Measurements from ENCODE around the gene KCNK4.

The KCNK4 gene

DNA sequence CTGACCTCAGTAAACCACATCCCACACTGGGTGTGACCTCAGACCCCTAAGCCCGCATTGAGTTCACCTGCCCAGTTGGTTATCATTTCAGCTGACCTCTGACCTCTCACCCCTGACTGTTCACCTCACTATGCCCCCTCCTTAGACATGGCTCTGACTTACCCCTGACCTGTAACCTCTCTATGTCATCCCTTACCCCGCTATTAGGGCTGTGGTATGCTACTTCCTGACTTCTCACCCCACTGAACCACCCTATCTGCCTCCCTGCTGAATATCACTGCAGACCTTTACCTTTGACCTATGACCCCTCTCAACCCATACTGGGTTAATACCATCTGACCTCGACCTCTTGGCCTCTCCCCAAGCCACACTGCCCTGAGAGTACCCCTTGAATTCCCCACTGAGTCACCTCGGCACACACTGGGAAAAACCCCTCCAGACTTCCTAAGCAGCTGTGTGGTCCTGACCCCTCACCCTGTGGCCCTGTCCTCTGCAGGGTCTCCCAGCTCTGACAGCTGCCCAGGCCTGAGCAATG, 31.5 kb upstream of the KCNK4 start:
- FAIRE-seq (no peak), DNase-seq (ENCODE audit: insufficient read length, low spot score) (no peak)
- TF ChIP-seq POLR2A (IDR thresholded peaks at IDR 0.05; ENCODE audit: low read depth, low read length), result no peak

GRCh38 chr11:64260147-64260708, 30.9 kb upstream of the KCNK4 start:
- no peak for DNase-seq (ENCODE audit: insufficient read length, low spot score)
- no peak for FAIRE-seq
- TF ChIP-seq POLR2A (IDR thresholded peaks at IDR 0.05; ENCODE audit: low read depth, low read length), result no peak

DNA sequence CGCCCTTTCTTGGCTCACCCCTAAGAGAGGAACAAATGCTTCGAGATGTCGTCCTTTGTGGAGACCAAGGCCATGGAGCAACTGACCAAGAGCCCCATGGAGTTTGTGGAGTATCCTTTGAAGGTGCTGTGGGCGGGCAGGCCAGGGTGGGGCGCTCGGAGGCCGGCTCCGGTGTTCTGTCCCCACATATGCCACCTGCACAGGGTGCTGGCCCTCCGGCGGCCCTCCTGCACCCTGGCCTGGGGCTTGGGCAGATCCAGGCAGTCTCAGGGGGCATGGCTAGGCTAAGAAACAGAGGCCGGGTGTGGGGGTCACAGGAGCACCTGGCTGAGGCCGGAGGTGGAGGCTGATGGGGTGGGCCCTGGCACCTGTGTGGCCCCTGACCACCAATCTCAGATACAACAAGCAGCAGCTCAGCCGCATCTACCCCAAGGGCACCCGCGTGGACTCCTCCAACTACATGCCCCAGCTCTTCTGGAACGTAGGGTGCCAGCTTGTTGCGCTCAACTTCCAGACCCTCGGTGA, 29.5 kb upstream of the KCNK4 start:
- no peak for TF ChIP-seq POLR2A (IDR thresholded peaks at IDR 0.05; ENCODE audit: low read depth, low read length)
- FAIRE-seq, result no peak
- DNase-seq (ENCODE audit: insufficient read length, low spot score), result no peak

DNA sequence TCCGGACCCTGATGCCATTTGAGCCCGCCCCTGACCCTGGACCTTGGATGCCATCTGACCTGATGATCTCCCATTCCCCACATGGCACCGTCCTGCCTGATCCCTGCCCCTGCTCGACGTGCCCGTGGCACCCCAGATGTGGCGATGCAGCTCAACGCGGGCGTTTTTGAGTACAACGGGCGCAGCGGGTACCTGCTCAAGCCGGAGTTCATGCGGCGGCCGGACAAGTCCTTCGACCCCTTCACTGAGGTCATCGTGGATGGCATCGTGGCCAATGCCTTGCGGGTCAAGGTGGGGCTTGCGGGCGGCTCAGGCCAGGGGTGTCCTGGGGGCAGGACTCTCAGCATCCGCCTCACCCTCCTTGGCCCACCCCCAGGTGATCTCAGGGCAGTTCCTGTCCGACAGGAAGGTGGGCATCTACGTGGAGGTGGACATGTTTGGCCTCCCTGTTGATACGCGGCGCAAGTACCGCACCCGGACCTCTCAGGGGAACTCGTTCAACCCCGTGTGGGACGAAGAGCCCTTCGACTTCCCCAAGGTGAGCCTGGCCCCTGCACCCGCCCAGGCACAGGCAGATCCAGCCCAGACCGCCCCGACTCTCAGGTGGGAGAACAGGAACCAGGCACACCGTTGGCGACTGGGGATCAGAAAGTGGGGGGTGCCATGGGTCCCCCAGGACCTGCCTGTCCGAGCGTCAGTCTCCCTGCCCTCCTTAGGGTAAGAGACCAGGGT, 28.7 kb upstream of the KCNK4 start:
- TF ChIP-seq POLR2A (IDR thresholded peaks at IDR 0.05; ENCODE audit: low read depth, low read length), result no peak
- no peak for DNase-seq (ENCODE audit: insufficient read length, low spot score)
- FAIRE-seq, result no peak

DNA sequence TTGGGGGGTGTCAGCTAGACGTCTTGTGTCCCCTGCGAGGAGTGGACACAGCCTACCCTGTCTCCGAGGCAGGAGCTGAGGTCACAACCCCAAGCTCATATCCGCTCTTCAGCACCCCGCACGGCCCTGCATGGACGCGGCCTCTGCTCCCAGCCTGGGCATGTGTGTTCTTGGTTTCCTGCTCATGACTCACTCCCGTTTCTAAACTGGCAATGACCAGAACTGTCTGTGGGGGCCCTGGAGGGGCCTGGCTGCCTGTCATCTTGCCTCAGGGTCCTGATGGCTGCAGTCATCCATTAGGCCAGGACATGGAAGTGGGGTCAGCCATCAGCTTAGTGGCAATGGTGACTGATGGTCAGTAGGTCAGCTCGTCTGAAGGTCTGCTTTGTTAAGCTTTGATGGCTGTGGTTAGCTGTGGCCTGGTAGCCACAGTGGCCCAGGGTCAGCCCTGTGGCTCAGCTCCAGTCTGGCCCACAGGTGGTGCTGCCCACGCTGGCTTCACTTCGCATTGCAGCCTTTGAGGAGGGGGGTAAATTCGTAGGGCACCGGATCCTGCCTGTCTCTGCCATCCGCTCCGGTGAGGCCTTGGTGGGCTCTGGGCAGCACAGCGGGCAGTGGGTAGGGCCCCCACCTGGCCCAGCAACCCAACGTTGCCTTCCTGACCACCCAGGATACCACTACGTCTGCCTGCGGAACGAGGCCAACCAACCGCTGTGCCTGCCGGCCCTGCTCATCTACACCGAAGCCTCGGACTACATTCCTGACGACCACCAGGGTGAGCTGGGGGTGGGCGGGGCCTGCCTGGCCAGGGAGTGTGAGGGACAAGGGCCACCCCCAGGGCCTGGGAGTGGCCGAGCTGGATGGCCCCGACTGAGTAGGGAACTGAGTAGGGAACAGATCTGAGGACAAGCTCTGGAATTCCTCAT, 27.8 kb upstream of the KCNK4 start:
- no peak for TF ChIP-seq POLR2A (IDR thresholded peaks at IDR 0.05; ENCODE audit: low read depth, low read length)
- FAIRE-seq (no peak), DNase-seq (ENCODE audit: insufficient read length, low spot score) (no peak)

DNA sequence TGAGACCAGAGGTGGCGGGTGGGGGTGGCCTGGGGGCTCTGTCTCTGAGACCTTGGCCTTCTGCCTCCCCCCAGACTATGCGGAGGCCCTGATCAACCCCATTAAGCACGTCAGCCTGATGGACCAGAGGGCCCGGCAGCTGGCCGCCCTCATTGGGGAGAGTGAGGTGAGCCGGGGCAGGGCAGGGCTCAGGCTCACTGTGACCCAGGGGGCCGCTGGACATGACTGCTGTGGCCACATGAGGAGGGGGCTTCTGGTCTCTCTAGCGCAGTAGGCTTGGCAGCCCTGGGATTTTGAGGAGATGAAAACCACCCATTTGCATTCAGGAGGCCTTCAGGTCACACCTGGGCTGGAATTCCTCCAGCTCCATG, 27.2 kb upstream of the KCNK4 start:
- FAIRE-seq (no peak), DNase-seq (ENCODE audit: insufficient read length, low spot score) (no peak)
- TF ChIP-seq POLR2A (IDR thresholded peaks at IDR 0.05; ENCODE audit: low read depth, low read length), result no peak

DNA sequence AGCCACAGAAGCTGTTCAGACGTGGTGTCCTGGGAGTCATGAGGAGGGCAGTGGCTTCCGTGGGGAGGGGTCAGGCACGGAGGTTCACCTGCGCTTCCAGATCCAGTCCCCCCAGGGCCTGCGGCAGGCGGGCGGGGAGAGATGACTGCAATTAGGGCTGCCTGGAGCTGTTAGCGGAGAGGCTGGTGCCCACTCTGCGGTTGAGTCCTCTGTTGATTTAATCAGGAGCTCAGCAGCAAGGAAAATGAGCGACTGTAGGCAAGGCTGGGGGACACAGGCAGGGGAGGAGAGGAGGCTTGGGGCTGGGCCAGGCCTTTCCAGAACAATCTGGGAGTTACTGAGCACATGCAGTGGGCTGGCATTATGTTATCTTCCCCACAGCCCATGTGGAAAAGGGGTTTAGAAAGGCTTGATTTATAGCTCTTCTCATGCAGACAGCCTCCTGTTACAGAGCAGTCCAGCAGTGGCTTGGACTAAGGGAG, 26.7 kb upstream of the KCNK4 start:
- no peak for DNase-seq (ENCODE audit: insufficient read length, low spot score)
- no peak for TF ChIP-seq POLR2A (IDR thresholded peaks at IDR 0.05; ENCODE audit: low read depth, low read length)
- no peak for FAIRE-seq

DNA sequence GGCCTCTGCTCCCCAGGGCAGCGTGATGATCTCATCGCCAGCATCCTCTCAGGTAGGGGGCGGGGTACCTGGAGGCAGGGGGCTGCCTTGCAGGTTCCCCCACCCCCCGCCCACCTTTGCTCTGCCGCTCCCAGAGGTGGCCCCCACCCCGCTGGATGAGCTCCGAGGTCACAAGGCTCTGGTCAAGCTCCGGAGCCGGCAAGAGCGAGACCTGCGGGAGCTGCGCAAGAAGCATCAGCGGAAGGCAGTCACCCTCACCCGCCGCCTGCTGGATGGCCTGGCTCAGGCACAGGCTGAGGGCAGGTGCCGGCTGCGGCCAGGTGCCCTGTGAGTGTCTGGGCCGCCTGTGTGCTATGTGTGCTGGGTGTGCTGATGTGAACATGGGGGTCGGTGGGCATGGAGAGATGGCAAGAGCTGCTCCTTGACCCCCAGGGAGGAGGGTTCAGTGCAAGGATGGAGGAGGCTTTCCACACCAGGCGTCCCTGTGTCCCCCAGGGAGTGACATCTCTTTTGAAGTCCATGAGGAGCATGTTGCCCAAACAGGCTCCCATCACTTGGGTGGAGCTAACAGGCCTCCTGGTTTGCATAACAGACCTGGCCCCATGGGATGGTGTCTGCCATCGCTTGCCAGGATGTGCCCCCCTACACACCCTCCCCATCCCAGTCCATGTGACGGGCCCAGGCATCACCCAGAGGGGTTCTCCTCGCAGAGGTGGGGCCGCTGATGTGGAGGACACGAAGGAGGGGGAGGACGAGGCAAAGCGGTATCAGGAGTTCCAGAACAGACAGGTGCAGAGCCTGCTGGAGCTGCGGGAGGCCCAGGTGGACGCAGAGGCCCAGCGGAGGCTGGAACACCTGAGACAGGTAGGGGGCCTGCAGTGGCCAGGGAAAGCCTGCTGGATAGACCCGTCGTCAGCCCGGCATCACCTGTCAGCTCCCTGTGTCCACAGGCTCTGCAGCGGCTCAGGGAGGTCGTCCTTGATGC, 25.6 kb upstream of the KCNK4 start:
- no peak for TF ChIP-seq POLR2A (IDR thresholded peaks at IDR 0.05; ENCODE audit: low read depth, low read length)
- DNase-seq (ENCODE audit: insufficient read length, low spot score) (no peak), FAIRE-seq (no peak)

- no peak for DNase-seq (ENCODE audit: insufficient read length, low spot score)
- no peak for FAIRE-seq
- TF ChIP-seq POLR2A (IDR thresholded peaks at IDR 0.05; ENCODE audit: low read depth, low read length), result no peak
Observed at GRCh38 chr11:64266339-64266738, 24.8 kb upstream of the KCNK4 start.

DNA sequence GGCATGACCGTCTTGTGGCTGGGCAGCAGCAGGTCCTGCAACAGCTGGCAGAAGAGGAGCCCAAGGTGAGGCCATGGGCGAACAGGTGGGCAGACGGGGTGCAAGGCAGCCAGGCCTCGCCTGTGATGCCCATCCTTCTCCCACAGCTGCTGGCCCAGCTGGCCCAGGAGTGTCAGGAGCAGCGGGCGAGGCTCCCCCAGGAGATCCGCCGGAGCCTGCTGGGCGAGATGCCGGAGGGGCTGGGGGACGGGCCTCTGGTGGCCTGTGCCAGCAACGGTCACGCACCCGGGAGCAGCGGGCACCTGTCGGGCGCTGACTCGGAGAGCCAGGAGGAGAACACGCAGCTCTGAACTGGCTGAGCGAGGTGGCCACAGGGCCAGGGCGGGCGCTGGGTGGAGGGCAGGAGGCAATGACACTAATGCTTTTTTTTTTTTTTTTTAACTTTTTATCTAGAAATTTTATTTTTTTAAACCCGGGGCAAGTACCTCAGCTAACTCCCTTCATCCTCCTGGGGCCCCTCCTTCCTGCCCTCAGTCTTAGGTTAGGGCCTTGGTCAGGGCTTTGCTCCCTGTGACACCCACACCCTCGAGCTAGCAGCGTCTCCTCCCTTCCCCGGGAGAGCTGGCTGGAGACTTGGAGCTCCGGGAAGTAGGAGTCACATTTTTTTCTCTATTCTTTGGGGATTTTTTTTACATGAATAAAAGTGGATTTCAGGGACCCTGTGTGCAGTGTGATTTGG, 23.7 kb upstream of the KCNK4 start:
- no peak for TF ChIP-seq POLR2A (IDR thresholded peaks at IDR 0.05; ENCODE audit: low read depth, low read length)
- no peak for DNase-seq (ENCODE audit: insufficient read length, low spot score)
- FAIRE-seq, result no peak

DNA sequence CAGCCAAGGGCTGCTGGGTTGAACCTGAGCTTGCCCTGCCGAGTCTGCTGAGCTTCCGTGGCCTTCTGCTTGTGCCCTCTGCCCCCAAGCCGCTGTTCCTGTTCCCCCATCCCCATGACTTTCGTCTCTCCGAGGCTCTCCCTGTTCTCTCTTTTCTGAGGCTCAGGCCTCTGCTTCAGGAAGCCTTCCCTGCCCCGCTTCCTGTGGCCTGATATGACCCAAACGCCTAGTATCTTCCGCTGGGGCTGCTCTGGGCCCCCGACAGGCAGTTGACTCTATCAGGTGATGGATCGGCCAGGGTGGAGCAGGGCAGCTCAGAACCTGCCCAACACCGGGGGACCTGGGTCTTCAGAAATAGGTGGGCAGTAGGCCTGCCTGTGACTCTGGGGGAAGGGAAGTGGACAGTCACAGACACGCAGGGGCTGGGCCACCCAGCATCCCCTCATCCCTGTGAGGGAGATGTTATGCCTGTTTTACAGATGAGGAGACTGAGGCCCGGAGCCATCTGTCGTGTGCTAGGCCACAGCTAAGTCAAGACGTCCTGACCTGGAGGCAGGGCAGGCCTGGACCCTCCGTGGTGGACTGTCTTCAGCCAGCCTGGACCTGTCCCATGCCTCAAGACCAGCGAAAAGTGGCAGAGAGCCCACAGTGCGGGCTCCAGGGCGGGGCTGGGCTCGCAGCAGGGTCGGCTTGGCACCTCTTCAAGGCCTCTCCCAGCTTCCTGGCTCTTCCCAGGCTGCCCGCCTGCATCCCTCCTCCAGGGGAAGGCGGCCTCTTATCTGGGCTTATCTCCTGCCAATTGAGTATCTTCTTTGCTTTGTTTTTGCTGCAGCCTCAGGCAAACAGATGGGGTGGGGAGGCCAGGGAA, 22.8 kb upstream of the KCNK4 start:
- FAIRE-seq (no peak), DNase-seq (ENCODE audit: insufficient read length, low spot score) (no peak)
- no peak for TF ChIP-seq POLR2A (IDR thresholded peaks at IDR 0.05; ENCODE audit: low read depth, low read length)

Measured in H54 (cell line).